ENCODE data around the gene POFUT1.
"Not testable (repeated sequence)": the region's sequence is repeated elsewhere in the genome, so short reads cannot be mapped to it uniquely, and the experiment has no call there.

The POFUT1 gene

DNA sequence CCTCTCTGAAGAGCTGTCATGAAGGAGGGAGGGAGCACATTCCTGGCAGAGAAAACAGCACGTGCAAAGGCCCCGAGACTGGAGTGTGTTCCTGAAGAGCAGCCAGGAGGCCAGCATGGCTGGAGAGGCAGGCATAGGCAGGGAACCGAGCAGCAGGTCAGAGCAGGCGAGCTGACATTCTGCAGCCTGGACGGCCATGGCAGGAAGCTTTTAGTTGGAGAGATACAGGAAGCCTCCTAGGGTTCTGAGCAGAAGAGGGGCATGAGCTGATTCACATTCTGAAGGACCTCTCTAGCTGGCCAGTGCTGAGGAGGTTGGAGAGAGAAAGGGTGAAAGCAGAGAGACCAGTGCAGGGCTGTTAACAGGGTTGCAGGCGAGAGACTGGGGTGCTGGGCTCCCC is 29.7 kb downstream of the POFUT1 start:
- no peak for TF ChIP-seq ZNF274 (IDR thresholded peaks at IDR 0.05; ENCODE audit: low read depth, low read length)
- no peak for TF ChIP-seq SUZ12 (IDR thresholded peaks at IDR 0.05; ENCODE audit: extremely low read depth, insufficient read depth, insufficient read length)
- no peak for TF ChIP-seq YY1 (IDR thresholded peaks at IDR 0.05; ENCODE audit: insufficient read depth, insufficient read length)
- Histone ChIP-seq H3K4me3 (ENCODE audit: insufficient read length, low read depth) (no peak overlapping the region), H3K27me3 (ENCODE audit: insufficient read depth, insufficient read length) (no peaks in the 10 kb centered on the region), H3K9ac (ENCODE audit: insufficient read length, low read depth) (no peak overlapping the region), H3K4me1 (ENCODE audit: insufficient read depth, insufficient read length) (peaks cover 3% of the 10 kb centered on the region), H3K9me3 (ENCODE audit: insufficient read depth, low read length) (no peaks in the 10 kb centered on the region), H3K36me3 (ENCODE audit: insufficient read depth, insufficient read length, low read length) (peaks cover 50% of the 10 kb centered on the region)
- DNase-seq (ENCODE audit: low read depth, low spot score) = no peak

DNA sequence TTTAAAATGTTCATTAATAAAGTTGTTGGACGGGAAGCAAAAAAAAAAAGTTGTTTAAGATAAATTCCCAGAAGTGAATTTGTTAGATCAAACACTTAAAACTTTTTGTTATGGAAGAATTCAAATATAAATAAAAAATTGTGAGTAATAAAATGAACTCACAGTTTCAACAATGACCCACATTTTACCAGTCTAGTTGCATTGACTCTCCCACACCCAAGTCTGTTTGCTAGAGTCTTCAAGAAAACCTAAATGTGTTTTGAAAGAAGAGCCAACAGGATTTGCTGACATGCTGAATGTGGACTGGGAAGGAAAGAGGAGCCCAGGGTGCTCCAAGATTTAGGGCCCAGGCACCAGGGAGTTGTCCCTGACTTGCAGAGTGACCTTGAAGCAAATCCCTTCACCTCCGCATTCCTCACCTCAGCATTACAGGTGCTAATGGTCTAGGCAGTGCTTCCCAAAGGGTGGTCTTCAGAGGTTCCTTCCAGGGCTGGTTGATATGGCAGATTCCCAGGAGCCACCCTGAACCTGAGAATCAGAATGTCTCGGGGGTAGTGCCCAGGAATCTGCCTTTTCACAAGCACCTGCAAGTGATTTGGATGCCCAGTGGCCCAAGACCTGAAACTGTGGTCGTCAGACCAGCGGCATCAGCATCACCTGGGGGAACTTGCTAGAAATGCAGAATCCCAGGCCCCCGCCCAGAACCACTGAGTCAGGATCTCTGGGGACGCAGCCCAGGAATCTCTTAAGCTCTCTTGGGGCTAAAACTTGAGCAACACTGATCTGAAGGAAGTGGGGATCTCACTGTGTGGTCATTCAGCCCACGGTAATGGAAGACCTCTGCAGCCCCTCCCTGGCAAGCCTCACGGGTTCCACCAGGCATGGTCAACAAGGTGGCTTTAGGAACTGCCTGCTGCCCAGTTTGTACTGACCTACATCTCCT is 31.1 kb downstream of the POFUT1 start:
- TF ChIP-seq SUZ12 (IDR thresholded peaks at IDR 0.05; ENCODE audit: extremely low read depth, insufficient read depth, insufficient read length) (no peak), YY1 (IDR thresholded peaks at IDR 0.05; ENCODE audit: insufficient read depth, insufficient read length) (no peak), ZNF274 (IDR thresholded peaks at IDR 0.05; ENCODE audit: low read depth, low read length) (no peak)

GRCh38 chr20:32240205-32240604 is 32.5 kb downstream of the POFUT1 start:
- Histone ChIP-seq H3K27me3 (ENCODE audit: insufficient read depth, insufficient read length) (no peaks in the 10 kb centered on the region), H3K36me3 (ENCODE audit: insufficient read depth, insufficient read length, low read length) (peaks cover 23% of the 10 kb centered on the region), H3K9me3 (ENCODE audit: insufficient read depth, low read length) (no peaks in the 10 kb centered on the region), H3K9ac (ENCODE audit: insufficient read length, low read depth) (no peak overlapping the region), H3K4me1 (ENCODE audit: insufficient read depth, insufficient read length) (peaks cover 6% of the 10 kb centered on the region), H3K4me3 (ENCODE audit: insufficient read length, low read depth) (no peak overlapping the region)
- TF ChIP-seq YY1 (IDR thresholded peaks at IDR 0.05; ENCODE audit: insufficient read depth, insufficient read length) (no peak), ZNF274 (IDR thresholded peaks at IDR 0.05; ENCODE audit: low read depth, low read length) (no peak), SUZ12 (IDR thresholded peaks at IDR 0.05; ENCODE audit: extremely low read depth, insufficient read depth, insufficient read length) (no peak)
- no peak for DNase-seq (ENCODE audit: low read depth, low spot score)

More for the DNA sequence above, 31.1 kb downstream of the POFUT1 start:
- no peak for DNase-seq (ENCODE audit: low read depth, low spot score)
- Histone ChIP-seq H3K9ac (ENCODE audit: insufficient read length, low read depth) (no peak overlapping the region), H3K9me3 (ENCODE audit: insufficient read depth, low read length) (no peaks in the 10 kb centered on the region), H3K4me1 (ENCODE audit: insufficient read depth, insufficient read length) (peaks cover 3% of the 10 kb centered on the region), H3K4me3 (ENCODE audit: insufficient read length, low read depth) (no peak overlapping the region), H3K27me3 (ENCODE audit: insufficient read depth, insufficient read length) (no peaks in the 10 kb centered on the region), H3K36me3 (ENCODE audit: insufficient read depth, insufficient read length, low read length) (peaks cover 36% of the 10 kb centered on the region)

- Histone ChIP-seq H3K4me1 (ENCODE audit: insufficient read depth, insufficient read length) (peaks cover 6% of the 10 kb centered on the region), H3K9me3 (ENCODE audit: insufficient read depth, low read length) (no peaks in the 10 kb centered on the region), H3K4me3 (ENCODE audit: insufficient read length, low read depth) (no peak overlapping the region), H3K36me3 (ENCODE audit: insufficient read depth, insufficient read length, low read length) (peaks cover 8% of the 10 kb centered on the region), H3K27me3 (ENCODE audit: insufficient read depth, insufficient read length) (no peaks in the 10 kb centered on the region), H3K9ac (ENCODE audit: insufficient read length, low read depth) (no peak overlapping the region)
- no peak for DNase-seq (ENCODE audit: low read depth, low spot score)
- no peak for TF ChIP-seq YY1 (IDR thresholded peaks at IDR 0.05; ENCODE audit: insufficient read depth, insufficient read length)
- TF ChIP-seq SUZ12 (IDR thresholded peaks at IDR 0.05; ENCODE audit: extremely low read depth, insufficient read depth, insufficient read length) = no peak
- no peak for TF ChIP-seq ZNF274 (IDR thresholded peaks at IDR 0.05; ENCODE audit: low read depth, low read length)
Measured at GRCh38 chr20:32241807-32242206, 34.1 kb downstream of the POFUT1 start.

DNA sequence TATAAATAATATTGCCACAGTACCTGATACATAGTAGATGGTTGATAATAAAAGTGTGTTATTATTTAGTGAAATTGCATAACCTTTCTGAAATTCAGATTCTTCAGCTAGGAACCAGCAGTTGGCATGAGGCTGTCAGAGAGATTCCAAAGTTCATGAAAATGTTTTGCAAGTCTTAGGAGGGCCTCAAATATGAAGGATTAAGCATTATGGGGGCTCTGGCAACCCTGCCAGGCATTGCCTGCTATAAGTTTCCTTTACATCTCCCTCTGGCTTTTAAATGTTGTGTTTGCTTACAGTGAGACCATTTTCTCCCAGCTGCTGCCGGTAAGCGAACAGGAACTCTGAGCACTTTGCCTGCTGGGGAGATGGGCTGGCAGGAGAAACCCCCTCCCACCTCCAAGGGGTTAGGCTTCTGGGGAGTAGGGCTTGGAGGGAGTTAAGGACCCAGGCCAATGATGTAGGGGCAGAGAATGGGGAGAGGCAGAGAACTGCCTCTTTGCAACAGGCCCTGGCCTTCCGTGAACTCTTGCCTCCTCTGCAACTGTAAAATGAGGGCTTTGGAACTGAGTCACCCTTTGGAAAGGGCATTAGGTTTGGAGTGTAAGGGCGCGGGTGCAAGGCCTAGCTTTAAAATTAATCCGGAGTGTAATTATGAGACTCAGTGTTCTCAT is 36.6 kb downstream of the POFUT1 start:
- Histone ChIP-seq H3K27me3 (ENCODE audit: insufficient read depth, insufficient read length) (no peaks in the 10 kb centered on the region), H3K9me3 (ENCODE audit: insufficient read depth, low read length) (no peaks in the 10 kb centered on the region), H3K4me1 (ENCODE audit: insufficient read depth, insufficient read length) (peaks cover 4% of the 10 kb centered on the region), H3K9ac (ENCODE audit: insufficient read length, low read depth) (no peak overlapping the region), H3K4me3 (ENCODE audit: insufficient read length, low read depth) (no peak overlapping the region), H3K36me3 (ENCODE audit: insufficient read depth, insufficient read length, low read length) (no peaks in the 10 kb centered on the region)
- DNase-seq (ENCODE audit: low read depth, low spot score) = no peak
- TF ChIP-seq SUZ12 (IDR thresholded peaks at IDR 0.05; ENCODE audit: extremely low read depth, insufficient read depth, insufficient read length) (no peak), ZNF274 (IDR thresholded peaks at IDR 0.05; ENCODE audit: low read depth, low read length) (no peak), YY1 (IDR thresholded peaks at IDR 0.05; ENCODE audit: insufficient read depth, insufficient read length) (no peak)

DNA sequence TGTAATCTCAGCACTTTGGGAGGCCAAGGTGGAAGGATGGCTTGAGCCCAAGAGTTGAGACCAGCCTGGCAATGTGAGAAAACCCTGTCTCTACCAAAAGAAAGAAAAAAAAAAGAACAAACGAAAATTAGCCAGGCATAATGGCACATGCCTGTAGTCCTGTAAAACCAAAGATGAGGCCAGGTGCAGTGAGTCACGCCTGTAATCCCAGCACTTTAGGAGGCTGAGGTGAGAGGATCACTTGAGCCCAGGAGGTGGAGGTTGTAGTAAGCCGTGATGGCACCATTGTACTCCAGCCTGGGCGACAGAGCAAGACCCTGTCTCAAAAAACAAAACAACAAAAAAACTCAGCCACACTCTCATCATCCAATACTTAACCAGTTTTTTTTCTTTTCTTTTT is 37.3 kb downstream of the POFUT1 start:
- Histone ChIP-seq H3K9me3 (ENCODE audit: insufficient read depth, low read length) (no peaks in the 10 kb centered on the region), H3K36me3 (ENCODE audit: insufficient read depth, insufficient read length, low read length) (no peaks in the 10 kb centered on the region), H3K4me1 (ENCODE audit: insufficient read depth, insufficient read length) (peaks cover 4% of the 10 kb centered on the region), H3K4me3 (ENCODE audit: insufficient read length, low read depth) (no peak overlapping the region), H3K27me3 (ENCODE audit: insufficient read depth, insufficient read length) (no peaks in the 10 kb centered on the region), H3K9ac (ENCODE audit: insufficient read length, low read depth) (no peak overlapping the region)
- TF ChIP-seq SUZ12 (IDR thresholded peaks at IDR 0.05; ENCODE audit: extremely low read depth, insufficient read depth, insufficient read length) (no peak), ZNF274 (IDR thresholded peaks at IDR 0.05; ENCODE audit: low read depth, low read length) (no peak), YY1 (IDR thresholded peaks at IDR 0.05; ENCODE audit: insufficient read depth, insufficient read length) (no peak)
- DNase-seq (ENCODE audit: low read depth, low spot score) = no peak

GRCh38 chr20:32246208-32246607 is 38.5 kb downstream of the POFUT1 start:
- not testable (repeated sequence) for H3K9ac ChIP-seq (ENCODE audit: insufficient read length, low read depth); H3K27me3 ChIP-seq (ENCODE audit: insufficient read depth, insufficient read length); DNase-seq (ENCODE audit: low read depth, low spot score); H3K9me3 ChIP-seq (ENCODE audit: insufficient read depth, low read length); H3K4me3 ChIP-seq (ENCODE audit: insufficient read length, low read depth); H3K36me3 ChIP-seq (ENCODE audit: insufficient read depth, insufficient read length, low read length); H3K4me1 ChIP-seq (ENCODE audit: insufficient read depth, insufficient read length)
